ENCODE results near the gene MRPL9.
"Not testable (repeated sequence)": the region's sequence is repeated elsewhere in the genome, so short reads cannot be mapped to it uniquely, and the experiment has no call there.

Gene MRPL9

GRCh38 chr1:151733995-151734394 is 29.3 kb downstream of the MRPL9 start:
- not testable (repeated sequence) for DNase-seq

- no peak for DNase-seq
Measured at GRCh38 chr1:151733126-151733525, 30.2 kb downstream of the MRPL9 start.

- no peak for DNase-seq
Measured at GRCh38 chr1:151729966-151730291, 33.4 kb downstream of the MRPL9 start.

GRCh38 chr1:151729157-151729965 is 33.9 kb downstream of the MRPL9 start:
- DNase-seq = no peak

GRCh38 chr1:151728151-151729054 is 34.9 kb downstream of the MRPL9 start:
- peak in 52 of 58 donors; percentile 16 to 92 (median 67) for DNase-seq

- no peak for DNase-seq
Measured at GRCh38 chr1:151723726-151724370, 39.4 kb downstream of the MRPL9 start.

- no peak for DNase-seq
Measured at GRCh38 chr1:151721788-151722510, 41.3 kb downstream of the MRPL9 start.

- DNase-seq = peak in 7 of 58 donors; percentile 7 to 35 (median 28)
Measured at GRCh38 chr1:151720974-151721787, 42.1 kb downstream of the MRPL9 start, which contains the start of gene RIIAD1. Gene RIIAD1, plus strand, starts transcription at chr1:151721522. Its CDS starts 15 bp downstream, at chr1:151721537.

- DNase-seq = peak in 1 of 58 donors; percentile 6
Measured at GRCh38 chr1:151720554-151720953, 42.7 kb downstream of the MRPL9 start.

- DNase-seq = no peak
Measured at GRCh38 chr1:151720125-151720524, 43.2 kb downstream of the MRPL9 start.

GRCh38 chr1:151718666-151719065 is 44.6 kb downstream of the MRPL9 start:
- no peak for DNase-seq

GRCh38 chr1:151718011-151718431 is 45.3 kb downstream of the MRPL9 start:
- peak in 4 of 58 donors; percentile 10 to 21 (median 15) for DNase-seq

GRCh38 chr1:151716771-151717631 is 46.3 kb downstream of the MRPL9 start, which contains the start of gene CELF3:
Gene CELF3, minus strand, starts transcription at chr1:151716803. Its CDS starts 783 bp downstream, at chr1:151716020.
- DNase-seq = peak in 56 of 58 donors; percentile 14 to 88 (median 62)

- DNase-seq = no peak
Measured at GRCh38 chr1:151716405-151716762, 46.9 kb downstream of the MRPL9 start.

- DNase-seq = peak in 3 of 58 donors; percentile 11 to 27 (median 13)
Measured at GRCh38 chr1:151715726-151716404, 47.4 kb downstream of the MRPL9 start.

GRCh38 chr1:151714820-151715725 is 48.2 kb downstream of the MRPL9 start:
- DNase-seq = no peak

GRCh38 chr1:151713874-151714273 is 49.4 kb downstream of the MRPL9 start:
- peak in 3 of 58 donors; percentile 13 to 34 (median 25) for DNase-seq

Measured in anterior cingulate cortex (tissue), 58 donors.